SKM-1 treated with dmso at 0.1 percent for 144 hours (cell line): ENCODE results near the gene CSF3R.

Experiments
- DNase-seq: peaks from one replicate; lab custom pipeline; 2025; ENCODE audit not compliant: unreplicated experiment; lab: John Stamatoyannopoulos, UW

CSF3R gene

DNA sequence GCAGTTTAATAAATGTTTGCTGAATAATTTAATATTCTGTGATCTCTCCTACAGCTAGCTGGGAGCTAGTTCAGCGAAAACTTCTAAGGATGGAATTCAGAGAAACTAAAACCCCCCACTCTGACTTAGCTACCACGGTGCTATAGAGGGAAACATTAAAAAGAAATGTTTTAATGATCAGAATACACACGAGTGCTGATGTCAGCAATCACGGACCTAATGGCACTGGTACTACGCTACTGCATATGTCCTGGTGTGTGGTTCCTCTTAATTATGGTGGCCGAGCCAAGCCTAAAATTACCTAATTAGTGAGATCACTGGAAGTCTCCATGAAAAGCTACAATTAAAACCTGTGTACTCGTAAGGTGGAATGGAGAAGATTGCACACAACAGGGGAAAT is 61.1 kb downstream of the CSF3R start:
- no peak for DNase-seq

DNA sequence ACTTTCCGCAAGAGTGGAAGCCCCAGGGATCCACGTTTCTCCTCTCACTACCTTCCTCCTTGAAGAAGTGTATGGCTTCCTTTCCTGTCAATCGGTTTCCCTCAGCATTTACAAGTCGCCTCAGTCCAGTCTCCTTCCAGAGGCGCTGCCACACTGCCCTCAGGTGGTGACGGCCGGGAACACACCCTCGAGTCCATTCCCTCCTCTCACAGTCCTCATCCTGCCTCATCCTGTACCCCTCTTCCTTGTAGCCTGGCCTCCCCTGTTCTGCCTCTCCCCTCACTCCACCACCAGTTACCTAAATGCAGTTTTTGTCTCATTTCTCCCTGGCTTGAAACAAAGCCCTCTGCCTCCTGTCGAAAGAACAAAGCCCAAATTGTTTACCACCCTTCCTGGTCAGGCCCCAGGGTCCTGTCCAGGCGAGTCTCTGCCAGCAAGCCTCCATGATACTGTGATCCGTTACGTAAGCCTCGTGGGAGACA is 61.8 kb downstream of the CSF3R start:
- DNase-seq, result peak; percentile 88

DNA sequence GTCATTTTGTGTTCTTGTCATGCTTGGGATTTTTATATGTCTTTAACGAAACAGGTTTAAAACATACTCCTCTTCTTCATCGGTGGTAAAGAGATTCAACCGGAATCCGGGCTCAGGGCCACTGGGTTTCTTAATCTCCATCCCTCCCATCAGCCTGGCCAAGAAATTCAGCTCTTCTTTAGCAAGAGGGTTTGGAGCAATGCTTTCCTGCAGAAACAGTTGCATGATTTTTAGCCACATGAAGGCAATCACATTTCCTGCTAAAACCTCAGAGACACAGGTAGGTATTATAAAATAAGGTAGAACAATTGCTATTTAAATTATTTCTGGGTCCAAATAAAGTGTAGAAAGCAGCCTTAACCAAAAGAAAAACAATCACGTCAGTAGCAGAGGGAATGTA is 62.3 kb downstream of the CSF3R start:
- DNase-seq, result no peak

DNA sequence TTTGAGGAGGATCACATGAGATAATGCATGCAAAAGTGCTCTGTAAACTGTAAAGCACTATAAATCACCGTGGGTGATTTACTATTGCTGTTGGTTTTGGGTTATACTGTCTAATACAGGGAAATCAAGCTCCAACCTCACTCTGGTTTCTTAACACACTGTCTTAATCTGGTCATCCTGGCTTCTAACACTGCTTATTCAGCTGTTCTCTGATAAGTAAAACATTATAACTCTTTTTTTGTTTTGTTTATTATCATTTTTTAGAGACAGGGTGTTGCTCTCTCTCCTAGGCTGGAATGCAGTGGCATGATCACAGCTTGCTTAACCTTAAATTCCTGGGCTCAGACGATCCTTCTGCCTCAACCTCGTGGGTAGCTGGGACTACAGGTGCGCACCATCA is 63.1 kb downstream of the CSF3R start:
- no peak for DNase-seq

DNA sequence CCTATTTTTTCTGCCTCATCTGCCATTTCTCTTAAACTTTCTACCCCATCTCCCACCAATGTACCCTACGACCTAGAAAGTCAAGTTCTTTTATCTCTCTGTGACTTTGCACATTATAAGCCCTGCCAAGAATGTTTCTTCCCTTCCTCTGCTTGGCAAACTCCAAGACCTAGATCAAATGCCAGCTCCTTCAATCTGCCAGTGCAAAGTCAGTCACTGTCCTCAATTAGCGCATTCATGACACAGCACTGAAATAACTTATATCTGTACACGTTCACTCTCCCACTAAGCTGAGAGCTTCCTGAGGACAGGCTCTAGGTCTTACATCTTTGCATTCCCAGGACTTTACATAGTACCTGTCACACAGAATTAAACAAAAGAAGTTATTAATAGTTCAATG is 63.6 kb downstream of the CSF3R start:
- DNase-seq, result no peak

DNA sequence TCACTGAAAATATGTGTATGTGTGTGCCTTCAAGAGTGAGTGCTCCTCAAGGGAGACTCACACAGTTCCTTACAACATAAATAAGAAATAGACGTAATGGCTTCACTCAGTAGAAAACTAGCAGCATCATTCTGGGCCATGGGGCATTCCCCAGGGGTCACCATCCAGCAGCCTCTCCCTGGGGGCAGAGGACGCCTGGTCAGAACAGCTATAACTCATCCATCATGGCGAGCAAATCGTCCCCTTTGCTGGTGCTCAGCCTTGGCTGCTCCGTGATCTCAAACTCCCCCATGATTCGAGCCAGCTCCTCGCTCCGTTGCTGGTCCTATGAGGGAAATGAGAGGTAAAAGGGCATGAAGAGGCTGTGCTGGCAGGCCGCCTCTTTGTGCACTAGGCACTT is 64.8 kb downstream of the CSF3R start:
- DNase-seq, result no peak
